ENCODE data around the gene FOXQ1. TPM values are rescaled to one million over a fixed set of nuclear protein-coding genes. Genes with fewer than 3 reads are reported as not detected.
A peak's percentile ranks its signal among the peaks of the same experiment; 100 is the strongest.

Gene FOXQ1
- total and polyA plus RNA-seq, 2 of the 13 experiments (the other 11 are each of a cell fraction or from before 2014, with no cell fraction given) = 35.2 to 39.8 TPM

- peak; percentile 86 for TF ChIP-seq MAZ (IDR thresholded peaks at IDR 0.05; ENCODE audit: borderline replicate concordance, low read depth, low read length)
- TF ChIP-seq MAZ (CRISPR knock-in tag; IDR thresholded peaks at IDR 0.05; ENCODE audit: low read depth) = peak; percentile 31; the same call in 1 of the 2 replicates
- peak; percentile 87 for TF ChIP-seq SALL1 (CRISPR knock-in tag; IDR thresholded peaks at IDR 0.05)
- TF ChIP-seq ZNF317 (CRISPR knock-in tag; IDR thresholded peaks at IDR 0.05) = peak; percentile 65
- TF ChIP-seq ZNF136 (CRISPR knock-in tag; IDR thresholded peaks at IDR 0.05; ENCODE audit: low read depth) = 0 out of 2 replicates have a peak, but pooled peaks have one; percentile 42
- peak; percentile 40 for TF ChIP-seq FOXA1 (IDR thresholded peaks at IDR 0.05)
- TF ChIP-seq FOXA1 (CRISPR knock-in tag; IDR thresholded peaks at IDR 0.05) = peak; percentile 92
- TF ChIP-seq BCLAF1 (IDR thresholded peaks at IDR 0.05) = no peak
Observed at GRCh38 chr6:1325461-1326309, 13.8 kb downstream of the FOXQ1 start (continued).

GRCh38 chr6:1326535-1327121, 14.7 kb downstream of the FOXQ1 start:
- Histone ChIP-seq H4K20me1 (ENCODE audit: insufficient read depth, low read length) (no peaks in the 10 kb centered on the region), H3K9ac (ENCODE audit: insufficient read depth, low read depth, low read length) (no peak overlapping the region), H3K9me3 (ENCODE audit: low read length) (peaks cover 16% of the 10 kb centered on the region; the same call in 1 of the 2 replicates), H3K27me3 (ENCODE audit: control insufficient read depth in 1 of 2, insufficient read depth in 2 of 2, low read length in 2 of 2) (no peaks in the 10 kb centered on the region), H3K27ac (ENCODE audit: extremely low read length, insufficient read depth, low read length) (peak overlapping the region; percentile 1), H3K79me2 (ENCODE audit: insufficient read depth, low read length) (no peaks in the 10 kb centered on the region), H2AFZ (ENCODE audit: low read length) (no peak overlapping the region), H3K36me3 (replicated peaks in 1 of 2; ENCODE audit: control insufficient read depth in 1 of 2, insufficient read depth in 2 of 2, low read length in 2 of 2) (no peaks in the 10 kb centered on the region), H3K4me2 (ENCODE audit: low read depth, low read length) (peak overlapping the region; percentile 72), H3K4me3 (replicated peaks in 1 of 3; ENCODE audit: insufficient read depth in 1 of 3, low read depth in 2 of 3, low read length in 3 of 3) (no peak overlapping the region), H3K4me1 (ENCODE audit: insufficient read depth, low read length) (peaks cover 70% of the 10 kb centered on the region)
- intact Hi-C loops (cut with micrococcal nuclease; ENCODE audit: unreplicated experiment) = loop anchor here (5.0 kb wide), 1 partner anchor 269 kb away; no protein-coding TSS in a partner anchor
- 49% methylated on average over 11 of the region's 11 CpGs for WGBS (ENCODE audit: low lambda C conversion rate)
- in situ Hi-C loops (cut with HindIII; ENCODE audit: extremely low pct_ligation_motif_present, low pct_unique_long_range_greater_than_20kb) = no loop called here
- ChIA-PET CTCF (ENCODE audit: low intra/inter-chr PET ratio, low total read pairs) (no interaction called here), POLR2A (interaction anchor here (1.2 to 8.2 kb wide), 10 partner anchors 9 to 425 kb away, joined by 3 to 269 read pairs (median 26); partner anchors contain the start of gene FOXQ1)
- ATAC-seq = peak; percentile 10
- no TSS peak for BruUV-seq (replicated peaks)
- FAIRE-seq = no peak
- no peak for DNase-seq (ENCODE audit: low spot score)
- 0 out of 2 replicates have a peak, but pooled peaks have one; percentile 61 for TF ChIP-seq ZSCAN9 (CRISPR knock-in tag; IDR thresholded peaks at IDR 0.05; ENCODE audit: borderline replicate concordance)
- no peak for TF ChIP-seq ZSCAN29 (CRISPR knock-in tag; conservative IDR thresholded peaks at IDR 0.05)
- TF ChIP-seq ZNF839 (CRISPR knock-in tag; IDR thresholded peaks at IDR 0.05; ENCODE audit: borderline replicate concordance) = no peak
- TF ChIP-seq XRCC5 (optimal IDR thresholded peaks at IDR 0.05; ENCODE audit: low read length) = peak; percentile 17
- TF ChIP-seq NCOA2 (CRISPR knock-in tag; IDR thresholded peaks at IDR 0.05) = 0 out of 2 replicates have a peak, but pooled peaks have one; percentile 17
- TF ChIP-seq RXRA (CRISPR knock-in tag; IDR thresholded peaks at IDR 0.05) = no peak; the same call in 1 of the 2 replicates
- no peak for TF ChIP-seq ZNF782 (CRISPR knock-in tag; IDR thresholded peaks at IDR 0.05; ENCODE audit: borderline replicate concordance)
- no peak for TF ChIP-seq SKIL (CRISPR knock-in tag; IDR thresholded peaks at IDR 0.05; ENCODE audit: borderline replicate concordance)
- TF ChIP-seq YEATS2 (CRISPR knock-in tag; IDR thresholded peaks at IDR 0.05; ENCODE audit: borderline replicate concordance) = no peak
- TF ChIP-seq SNAPC2 (CRISPR knock-in tag; IDR thresholded peaks at IDR 0.05) = no peak
